Adrenal gland (tissue), 12 donors: ENCODE data around the gene FABP7. TPM values are rescaled to one million over a fixed set of nuclear protein-coding genes. Genes with fewer than 3 reads are reported as not detected.

ENCODE experiments used
- DNase-seq, 7 donors: peaks; one replicate each; pipeline ENCODE4 v3.0.0-alpha.2; 2019 to 2020
- H3K27ac ChIP-seq, 5 donors: fragments of 200-600 bp; sonication (generic) in 4 of 5; 1 replicate in 3 of 5; 2 replicates in 2 of 5; pipeline versions ENCODE4 v1.5.1 to v1.8.0; 2016 to 2020; ENCODE audit warnings: mild to moderate bottlenecking in 1 of 5
- H3K27me3 ChIP-seq: fragments of 200-600 bp; 2 replicates; pipeline ENCODE4 v1.8.0; 2021
- H3K36me3 ChIP-seq, 2 donors: fragments of 200-600 bp; replicated peaks in 1 of 2; 1 replicate in 1 of 2; 2 replicates in 1 of 2; pipeline versions ENCODE4 v1.5.1 to v1.8.0; 2018 to 2022
- H3K4me1 ChIP-seq, 2 donors: fragments of 200-600 bp; replicated peaks in 1 of 2; 1 replicate in 1 of 2; 2 replicates in 1 of 2; pipeline versions ENCODE4 v1.5.1 to v1.8.0; 2018 to 2021
- H3K4me3 ChIP-seq, 4 donors: fragments of 200-600 bp; sonication (generic) in 3 of 4; one replicate each; pipeline ENCODE4 v1.5.1; 2016 to 2018
- H3K9me3 ChIP-seq, 3 donors: fragments of 200-600 bp; sonication (generic) in 1 of 3; replicated peaks in 1 of 3; 1 replicate in 2 of 3; 2 replicates in 1 of 3; pipeline versions ENCODE4 v1.5.1 to v1.8.0; 2016 to 2021
- POLR2A ChIP-seq, 2 donors: fragments of 450-650 bp; IDR thresholded peaks; one replicate each; pipeline ENCODE4 v1.6.1; 2017; ENCODE audit warnings: antibody characterized with exemption in 2 of 2, mild to moderate bottlenecking in 2 of 2, moderate library complexity in 1 of 2
- WGBS, 4 donors: extraction: QIAGEN DNeasy Blood & Tissue Kit in 2 of 4; methylation state at CpG; one replicate each; pipeline versions ENCODE4 v1.1.5 to v1.1.7; 2013 to 2017; 5-methylcytosine and 5-hydroxymethylcytosine counted together
- intact Hi-C, 2 donors: fragments of 100-400 bp; cut with DNase I; formaldehyde crosslinking; loops; one replicate each; pipeline versions ENCODE4 v1.14.1 to v1.15.0; 2022 to 2023
- polyA plus RNA-seq, 3 donors: library from polyadenylated mRNA; stranded (reverse); fragments of 200-250 nt in 2 of 3; fragments of 350-450 nt in 1 of 3; fragmentation: Illumina TruSeq in 1 of 3; extraction: RNeasy Lipid Tissue Mini Kit (QIAGEN cat#74804) in 1 of 3; gene quantifications; one replicate each; pipeline ENCODE4 v1.2.3, GENCODE V29; 2013 to 2014
- total RNA-seq, 9 donors: library from RNA; depleted of rRNA in 4 of 9; stranded (reverse); fragments of >200 nt in 4 of 9; fragments of 120-200 nt in 1 of 9; fragmentation: NEBNext Ultra II Directional in 1 of 9; extraction: Animal tissue kit (Norgen Biotek cat#: 25700) in 1 of 9; gene quantifications; one replicate each; pipeline versions ENCODE4 v1.1.0 to v1.2.4, GENCODE V29; 2013 to 2023
- TF ChIP-seq, protein P1 (sequence below), 6 experiments: fragments of 450-650 bp in 4 of 6; fragments of 200-600 bp in 2 of 6; sonication (generic) in 1 of 6; IDR thresholded peaks; 1 replicate in 5 of 6; 2 replicates in 1 of 6; pipeline versions ENCODE4 v1.5.1 to v1.8.0; 2016 to 2021; ENCODE audit warnings: antibody characterized with exemption in 6 of 6, mild to moderate bottlenecking in 2 of 6, moderate library complexity in 1 of 6
- donor health status: healthy with polysubstance abuse.
- donor health status: Bipolar disorder and iron deficiency.
- donor health status: DM: yes; HTN: yes; CAD: no.
- donor health status: DM: no; HTN: no; CAD: no.
- donor health status: DM: no; HTN: no; CAD: no.
- donor health status: DM: yes; HTN: yes; CAD: no.

FABP7 gene
- total and polyA plus RNA-seq, 12 donors = 0.22 TPM; not detected in 11

DNA sequence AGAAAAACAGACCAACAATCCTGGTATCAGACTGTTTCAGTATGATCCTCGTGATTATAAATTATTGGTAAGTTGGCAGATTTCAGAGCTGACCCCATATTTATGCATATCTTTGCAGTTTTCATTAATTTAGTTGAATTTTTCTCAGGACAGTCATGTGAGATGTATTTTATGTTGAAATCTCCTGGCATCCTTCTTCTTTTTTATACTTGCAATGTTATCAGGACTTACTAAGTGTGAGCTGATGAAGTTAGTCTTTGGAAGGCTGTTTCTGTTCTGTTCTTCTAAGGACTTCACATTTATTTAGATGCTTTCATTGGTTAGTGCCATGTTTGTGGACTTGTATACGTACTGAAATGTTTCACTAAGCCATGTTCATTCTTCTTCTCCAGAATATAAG lies 26.8 kb downstream of the FABP7 start:
- no peak overlapping the region for H3K4me3 ChIP-seq
- peaks cover 0 to 14% of the 10 kb centered on the region in 2 donors for H3K36me3 ChIP-seq
- intact Hi-C loops = no loop called here
- H3K4me1 ChIP-seq = no peaks in the 10 kb centered on the region
- 86 to 92% (median 89%) methylated on average over 2 of the region's 2 CpGs for WGBS, 4 donors
- H3K27me3 ChIP-seq = no peaks in the 10 kb centered on the region
- TF ChIP-seq, protein P1, sequence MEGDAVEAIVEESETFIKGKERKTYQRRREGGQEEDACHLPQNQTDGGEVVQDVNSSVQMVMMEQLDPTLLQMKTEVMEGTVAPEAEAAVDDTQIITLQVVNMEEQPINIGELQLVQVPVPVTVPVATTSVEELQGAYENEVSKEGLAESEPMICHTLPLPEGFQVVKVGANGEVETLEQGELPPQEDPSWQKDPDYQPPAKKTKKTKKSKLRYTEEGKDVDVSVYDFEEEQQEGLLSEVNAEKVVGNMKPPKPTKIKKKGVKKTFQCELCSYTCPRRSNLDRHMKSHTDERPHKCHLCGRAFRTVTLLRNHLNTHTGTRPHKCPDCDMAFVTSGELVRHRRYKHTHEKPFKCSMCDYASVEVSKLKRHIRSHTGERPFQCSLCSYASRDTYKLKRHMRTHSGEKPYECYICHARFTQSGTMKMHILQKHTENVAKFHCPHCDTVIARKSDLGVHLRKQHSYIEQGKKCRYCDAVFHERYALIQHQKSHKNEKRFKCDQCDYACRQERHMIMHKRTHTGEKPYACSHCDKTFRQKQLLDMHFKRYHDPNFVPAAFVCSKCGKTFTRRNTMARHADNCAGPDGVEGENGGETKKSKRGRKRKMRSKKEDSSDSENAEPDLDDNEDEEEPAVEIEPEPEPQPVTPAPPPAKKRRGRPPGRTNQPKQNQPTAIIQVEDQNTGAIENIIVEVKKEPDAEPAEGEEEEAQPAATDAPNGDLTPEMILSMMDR (IDR thresholded peaks at IDR 0.05) = no peak
- no peak for TF ChIP-seq POLR2A (IDR thresholded peaks at IDR 0.05)
- H3K27ac ChIP-seq = no peak overlapping the region
- no peaks in the 10 kb centered on the region for H3K9me3 ChIP-seq
- no peak for DNase-seq

DNA sequence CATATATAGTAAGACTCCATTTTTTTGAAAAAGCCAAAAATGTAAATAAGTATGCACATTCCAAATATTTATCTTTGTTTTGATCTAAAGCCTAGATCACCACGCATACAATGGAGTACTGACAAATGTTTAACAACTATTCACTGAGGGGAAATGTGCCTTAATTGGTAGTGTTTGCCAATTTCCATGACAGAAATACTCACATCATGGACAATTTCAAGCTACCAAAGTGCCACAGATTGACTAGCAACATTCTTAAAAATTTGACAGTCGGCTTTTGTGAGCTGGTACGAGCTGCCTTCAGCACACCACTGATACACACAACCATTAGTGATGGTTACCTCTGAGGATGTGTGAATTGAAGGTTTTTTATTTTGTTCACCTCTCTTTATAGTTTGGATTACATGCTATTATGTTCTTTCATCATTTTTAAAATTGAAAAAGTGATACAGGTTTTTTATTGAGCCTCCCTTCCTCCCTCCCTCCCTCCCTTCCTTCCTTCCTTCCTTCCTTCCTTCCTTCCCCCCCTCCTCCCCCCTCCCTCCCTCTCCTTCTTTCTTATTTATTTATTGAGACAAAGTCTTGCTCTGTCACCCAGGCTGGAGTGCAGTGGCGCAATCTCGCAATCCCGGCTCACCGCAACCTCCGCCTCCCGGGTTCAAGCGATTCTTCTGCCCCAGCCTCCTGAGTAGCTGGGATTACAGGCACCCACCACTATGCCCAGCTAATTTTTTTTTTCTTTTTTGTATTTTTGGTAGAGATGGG lies 28.8 kb downstream of the FABP7 start:
- H3K4me3 ChIP-seq = no peak overlapping the region
- no peak overlapping the region for H3K27ac ChIP-seq
- H3K9me3 ChIP-seq = no peaks in the 10 kb centered on the region
- DNase-seq = no peak
- no peaks in the 10 kb centered on the region for H3K4me1 ChIP-seq
- 88 to 97% (median 95%) methylated on average over 10 of the region's 10 CpGs for WGBS, 4 donors
- intact Hi-C loops = no loop called here
- peaks cover 0 to 14% of the 10 kb centered on the region in 2 donors for H3K36me3 ChIP-seq
- no peaks in the 10 kb centered on the region for H3K27me3 ChIP-seq
- TF ChIP-seq POLR2A (IDR thresholded peaks at IDR 0.05) = no peak
- TF ChIP-seq, protein P1 (IDR thresholded peaks at IDR 0.05) = no peak

DNA sequence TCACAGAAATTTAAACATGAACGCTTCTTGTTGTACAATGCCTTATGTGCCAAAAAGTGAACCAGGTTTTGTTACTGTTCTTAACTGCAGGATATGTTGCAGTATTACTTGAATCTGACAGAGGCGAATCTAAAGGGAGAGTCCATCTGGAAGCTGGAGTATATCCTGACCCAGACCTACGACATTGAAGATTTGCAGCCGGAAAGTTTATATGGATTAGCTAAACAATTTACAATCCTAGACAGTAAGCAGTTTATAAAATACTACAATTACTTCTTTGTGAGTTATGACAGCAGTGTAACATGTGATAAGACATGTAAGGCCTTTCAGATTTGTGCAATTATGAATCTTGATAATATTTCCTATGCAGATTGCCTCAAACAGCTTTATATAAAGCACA lies 29.5 kb downstream of the FABP7 start:
- no peaks in the 10 kb centered on the region for H3K9me3 ChIP-seq
- WGBS, 4 donors = 88 to 93% (median 91%) methylated on average over 4 of the region's 4 CpGs
- H3K36me3 ChIP-seq = peaks cover 0 to 14% of the 10 kb centered on the region in 2 donors
- no peak overlapping the region for H3K27ac ChIP-seq
- no peak overlapping the region for H3K4me3 ChIP-seq
- no peaks in the 10 kb centered on the region for H3K27me3 ChIP-seq
- TF ChIP-seq, protein P1 (IDR thresholded peaks at IDR 0.05) = no peak
- no peak for TF ChIP-seq POLR2A (IDR thresholded peaks at IDR 0.05)
- DNase-seq = no peak
- intact Hi-C loops = no loop called here
- H3K4me1 ChIP-seq = no peaks in the 10 kb centered on the region

DNA sequence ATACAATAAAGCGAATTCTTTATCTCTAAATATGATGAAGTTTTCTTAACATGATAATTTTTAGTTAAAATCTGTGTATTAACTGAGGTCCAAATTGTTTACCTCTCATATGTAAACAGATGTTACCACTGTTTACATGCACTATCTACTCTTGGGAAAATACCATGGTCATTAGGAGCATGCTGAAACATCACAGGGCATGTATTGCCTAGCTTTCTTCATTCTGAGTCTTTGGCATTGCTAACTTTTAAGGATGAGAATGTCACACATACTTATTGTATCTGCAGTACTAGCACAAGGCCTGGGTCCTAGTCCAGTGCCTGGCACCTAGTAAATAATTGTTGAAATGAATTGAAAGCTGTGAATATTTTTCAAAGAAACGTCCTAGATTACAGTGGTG lies 30.2 kb downstream of the FABP7 start:
- 82 to 93% (median 85%) methylated on average over 2 of the region's 2 CpGs for WGBS, 4 donors
- Histone ChIP-seq H3K27ac (no peak overlapping the region), H3K27me3 (no peaks in the 10 kb centered on the region), H3K9me3 (no peaks in the 10 kb centered on the region), H3K36me3 (peaks cover 0 to 12% of the 10 kb centered on the region in 2 donors), H3K4me1 (no peaks in the 10 kb centered on the region), H3K4me3 (no peak overlapping the region)
- DNase-seq = no peak
- TF ChIP-seq, protein P1 (IDR thresholded peaks at IDR 0.05) = no peak
- TF ChIP-seq POLR2A (IDR thresholded peaks at IDR 0.05) = no peak
- intact Hi-C loops = no loop called here
